ENCODE measurements around the gene ZIC1. TPM values are rescaled to one million over a fixed set of nuclear protein-coding genes. Genes with fewer than 3 reads are reported as not detected.

ZIC1 gene
- total and polyA plus RNA-seq, 4 donors = under 0.01 to 0.10 TPM; not detected in 2

- Histone ChIP-seq H3K27ac (ENCODE audit: low read depth in 1 of 2, low read length in 1 of 2) (no peak overlapping the region), H3K9me3 (ENCODE audit: control insufficient read depth in 4 of 4, insufficient read depth in 3 of 4, low read length in 3 of 4) (peaks cover 0 to 29% (median 0%) of the 10 kb centered on the region in 4 donors), H3K4me3 (no peak overlapping the region), H3K9ac (ENCODE audit: insufficient read depth in 1 of 2, low read length in 2 of 2) (no peak overlapping the region), H3K27me3 (ENCODE audit: control insufficient read depth in 3 of 3, insufficient read depth in 3 of 3, low read length in 2 of 3) (peaks cover 32 to 100% (median 98%) of the 10 kb centered on the region in 3 donors), H3K4me1 (ENCODE audit: control insufficient read depth in 5 of 5, insufficient read depth in 5 of 5, low read length in 5 of 5) (peaks cover 0 to 1% (median 0%) of the 10 kb centered on the region in 5 donors), H3K36me3 (ENCODE audit: control insufficient read depth in 4 of 4, insufficient read depth in 4 of 4, low read length in 4 of 4) (no peaks in the 10 kb centered on the region)
- DNase-seq (no peak), ATAC-seq (ENCODE audit: insufficient read depth, low FRiP score) (no peak)
- no peak for TF ChIP-seq CTCF (IDR thresholded peaks at IDR 0.05; ENCODE audit: control extremely low read depth, extremely low read depth)
- 12% methylated on average over 3 of the region's 3 CpGs for WGBS, 2 donors
These were observed 28.2 kb upstream of the ZIC1 start for GRCh38 chr3:147380977-147381376.

DNA sequence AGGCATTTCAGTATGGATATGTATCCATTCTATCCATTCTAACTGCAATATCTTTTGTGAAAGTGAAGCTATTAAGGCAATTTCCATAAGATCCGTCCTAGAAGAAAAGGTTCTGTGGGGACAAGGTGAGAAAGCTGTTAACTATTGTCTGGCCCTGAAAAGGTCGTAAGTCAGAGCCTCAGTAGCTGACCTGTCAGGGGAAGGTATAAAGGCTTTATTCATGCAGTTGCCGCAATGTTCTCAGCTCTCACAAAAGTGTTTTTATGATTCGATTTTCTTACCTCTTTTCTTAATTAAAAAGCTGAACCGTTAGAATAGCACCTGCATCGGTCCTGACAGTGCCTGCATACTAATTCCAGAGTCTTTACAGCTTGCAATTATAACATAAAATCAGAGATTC lies 27.6 kb upstream of the ZIC1 start:
- Histone ChIP-seq H3K27ac (ENCODE audit: low read depth in 1 of 2, low read length in 1 of 2) (no peak overlapping the region), H3K9me3 (ENCODE audit: control insufficient read depth in 4 of 4, insufficient read depth in 3 of 4, low read length in 3 of 4) (peaks cover 0 to 29% (median 0%) of the 10 kb centered on the region in 4 donors), H3K4me1 (ENCODE audit: control insufficient read depth in 5 of 5, insufficient read depth in 5 of 5, low read length in 5 of 5) (peaks cover 0 to 1% (median 0%) of the 10 kb centered on the region in 5 donors), H3K36me3 (ENCODE audit: control insufficient read depth in 4 of 4, insufficient read depth in 4 of 4, low read length in 4 of 4) (no peaks in the 10 kb centered on the region), H3K9ac (ENCODE audit: insufficient read depth in 1 of 2, low read length in 2 of 2) (no peak overlapping the region), H3K4me3 (no peak overlapping the region), H3K27me3 (ENCODE audit: control insufficient read depth in 3 of 3, insufficient read depth in 3 of 3, low read length in 2 of 3) (peaks cover 32 to 100% (median 99%) of the 10 kb centered on the region in 3 donors)
- 8 to 15% methylated on average over 6 of the region's 6 CpGs for WGBS, 2 donors
- ATAC-seq (ENCODE audit: insufficient read depth, low FRiP score) (no peak), DNase-seq (no peak)
- no peak for TF ChIP-seq CTCF (IDR thresholded peaks at IDR 0.05; ENCODE audit: control extremely low read depth, extremely low read depth)

DNA sequence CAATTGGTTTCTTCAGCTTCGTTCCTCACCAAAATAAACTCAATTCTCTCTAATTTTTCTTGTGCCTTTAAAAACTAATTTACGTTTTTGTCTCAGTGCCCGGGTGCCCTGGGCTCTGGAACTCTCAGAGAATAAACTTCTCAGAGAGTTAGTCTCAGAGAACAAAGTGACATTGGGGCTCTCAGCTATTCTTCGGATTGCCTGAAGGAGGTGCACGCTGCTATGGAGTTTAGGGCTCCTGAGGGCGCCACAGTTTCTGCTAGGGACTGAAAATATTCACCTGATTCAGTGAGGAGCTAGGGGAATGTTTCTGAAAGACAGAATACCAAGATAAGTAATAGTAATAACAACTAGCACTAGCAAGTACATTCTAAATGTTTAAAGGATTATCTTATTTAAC lies 25.5 kb upstream of the ZIC1 start:
- WGBS, 2 donors = 3 to 5% methylated on average over 6 of the region's 6 CpGs
- Histone ChIP-seq H3K9ac (ENCODE audit: insufficient read depth in 1 of 2, low read length in 2 of 2) (no peak overlapping the region), H3K4me1 (ENCODE audit: control insufficient read depth in 5 of 5, insufficient read depth in 5 of 5, low read length in 5 of 5) (no peaks in the 10 kb centered on the region), H3K27ac (ENCODE audit: low read depth in 1 of 2, low read length in 1 of 2) (no peak overlapping the region), H3K4me3 (no peak overlapping the region), H3K9me3 (ENCODE audit: control insufficient read depth in 4 of 4, insufficient read depth in 3 of 4, low read length in 3 of 4) (peaks cover 0 to 28% (median 0%) of the 10 kb centered on the region in 4 donors), H3K27me3 (ENCODE audit: control insufficient read depth in 3 of 3, insufficient read depth in 3 of 3, low read length in 2 of 3) (peaks cover 27 to 100% (median 99%) of the 10 kb centered on the region in 3 donors), H3K36me3 (ENCODE audit: control insufficient read depth in 4 of 4, insufficient read depth in 4 of 4, low read length in 4 of 4) (no peaks in the 10 kb centered on the region)
- no peak for TF ChIP-seq CTCF (IDR thresholded peaks at IDR 0.05; ENCODE audit: control extremely low read depth, extremely low read depth)
- DNase-seq (no peak), ATAC-seq (ENCODE audit: insufficient read depth, low FRiP score) (no peak)

Measured in lung (tissue), 12 donors.